Measurements from ENCODE around the gene ZDHHC14.

DNA sequence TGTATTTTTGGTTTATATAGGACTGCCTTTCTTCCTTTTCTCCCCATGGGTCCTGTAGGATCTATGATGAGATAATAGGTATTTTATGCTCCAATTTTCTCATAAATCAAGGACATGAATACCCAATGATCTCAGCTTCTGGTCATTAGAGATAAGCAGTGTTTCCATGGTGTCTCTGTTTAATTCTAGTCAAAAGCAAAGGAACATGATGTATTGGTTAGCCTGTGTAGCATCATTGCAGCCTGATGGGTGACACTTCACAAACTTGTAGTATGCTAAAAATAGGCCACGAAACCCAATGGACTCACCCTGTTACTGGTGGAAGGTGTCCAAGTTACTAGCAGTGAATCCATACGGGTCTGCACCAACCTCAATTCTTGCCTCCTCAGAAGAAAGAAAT, 325.9 kb downstream of the ZDHHC14 start:
- TF ChIP-seq RFX5 (IDR thresholded peaks at IDR 0.05; ENCODE audit: borderline replicate concordance, low read depth, low read length) (no peak), POLR2A (IDR thresholded peaks at IDR 0.05; ENCODE audit: control extremely low read depth in 1 of 2, low read depth in 2 of 2, low read length in 2 of 2) (no peak), GTF2F1 (IDR thresholded peaks at IDR 0.05; ENCODE audit: borderline replicate concordance, low read depth, low read length) (no peak), CBX8 (IDR thresholded peaks at IDR 0.05; ENCODE audit: borderline replicate concordance, low read depth, low read length) (no peak), SP1 (IDR thresholded peaks at IDR 0.05; ENCODE audit: low read depth, low read length) (no peak), POLR2AphosphoS5 (IDR thresholded peaks at IDR 0.05; ENCODE audit: low read depth, low read length) (no peak)
- TF ChIP-seq, protein P1, sequence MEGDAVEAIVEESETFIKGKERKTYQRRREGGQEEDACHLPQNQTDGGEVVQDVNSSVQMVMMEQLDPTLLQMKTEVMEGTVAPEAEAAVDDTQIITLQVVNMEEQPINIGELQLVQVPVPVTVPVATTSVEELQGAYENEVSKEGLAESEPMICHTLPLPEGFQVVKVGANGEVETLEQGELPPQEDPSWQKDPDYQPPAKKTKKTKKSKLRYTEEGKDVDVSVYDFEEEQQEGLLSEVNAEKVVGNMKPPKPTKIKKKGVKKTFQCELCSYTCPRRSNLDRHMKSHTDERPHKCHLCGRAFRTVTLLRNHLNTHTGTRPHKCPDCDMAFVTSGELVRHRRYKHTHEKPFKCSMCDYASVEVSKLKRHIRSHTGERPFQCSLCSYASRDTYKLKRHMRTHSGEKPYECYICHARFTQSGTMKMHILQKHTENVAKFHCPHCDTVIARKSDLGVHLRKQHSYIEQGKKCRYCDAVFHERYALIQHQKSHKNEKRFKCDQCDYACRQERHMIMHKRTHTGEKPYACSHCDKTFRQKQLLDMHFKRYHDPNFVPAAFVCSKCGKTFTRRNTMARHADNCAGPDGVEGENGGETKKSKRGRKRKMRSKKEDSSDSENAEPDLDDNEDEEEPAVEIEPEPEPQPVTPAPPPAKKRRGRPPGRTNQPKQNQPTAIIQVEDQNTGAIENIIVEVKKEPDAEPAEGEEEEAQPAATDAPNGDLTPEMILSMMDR (IDR thresholded peaks at IDR 0.05; ENCODE audit: control extremely low read depth in 1 of 3, insufficient read depth in 1 of 3, low read depth in 1 of 3, low read length in 3 of 3), result no peak
